Rectal smooth muscle tissue (tissue), 1 donor: ENCODE measurements around the gene STMND1.

Source experiments
- H3K27ac ChIP-seq: one replicate; pipeline ENCODE4 v1.7.0; 2013; ENCODE audit warnings: low read depth, low read length, inconsistent platforms
- H3K27me3 ChIP-seq: one replicate; pipeline ENCODE4 v1.7.0; 2013; ENCODE audit warnings: low read length; ENCODE audit not compliant: control insufficient read depth, insufficient read depth
- H3K36me3 ChIP-seq: one replicate; pipeline ENCODE4 v1.7.0; 2013; ENCODE audit warnings: low read length; ENCODE audit not compliant: control insufficient read depth, insufficient read depth
- H3K4me1 ChIP-seq: one replicate; pipeline ENCODE4 v1.7.0; 2013; ENCODE audit warnings: low read length; ENCODE audit not compliant: control insufficient read depth, insufficient read depth
- H3K4me3 ChIP-seq: one replicate; pipeline ENCODE4 v1.7.0; 2013; ENCODE audit warnings: low read length
- H3K9ac ChIP-seq: one replicate; pipeline ENCODE4 v1.7.0; 2013; ENCODE audit warnings: low read length

Gene STMND1

DNA sequence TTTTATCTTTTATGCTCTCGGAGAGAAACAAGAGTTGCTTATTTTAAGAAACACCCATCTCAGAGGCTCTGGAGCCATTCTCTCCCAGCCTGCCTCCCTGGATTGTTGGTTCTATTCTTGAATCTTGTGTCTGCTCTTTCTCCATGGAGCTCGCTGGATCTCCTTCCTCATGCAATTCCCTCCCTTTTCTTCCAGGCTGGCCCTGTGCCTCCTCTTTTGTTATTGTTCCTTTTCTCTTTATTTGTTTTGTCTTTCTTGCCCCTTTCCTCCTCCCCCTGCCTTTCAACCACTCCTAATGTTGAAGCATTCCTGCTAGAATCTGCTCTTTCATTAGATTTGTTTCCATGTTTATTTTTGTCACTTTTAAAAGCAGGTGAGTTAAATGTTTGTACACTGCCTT, 76.5 kb downstream of the STMND1 start:
- no peak overlapping the region for H3K27ac ChIP-seq
- no peak overlapping the region for H3K4me3 ChIP-seq
- no peaks in the 10 kb centered on the region for H3K27me3 ChIP-seq
- H3K36me3 ChIP-seq = no peaks in the 10 kb centered on the region
- H3K9ac ChIP-seq = no peak overlapping the region
- no peaks in the 10 kb centered on the region for H3K4me1 ChIP-seq

DNA sequence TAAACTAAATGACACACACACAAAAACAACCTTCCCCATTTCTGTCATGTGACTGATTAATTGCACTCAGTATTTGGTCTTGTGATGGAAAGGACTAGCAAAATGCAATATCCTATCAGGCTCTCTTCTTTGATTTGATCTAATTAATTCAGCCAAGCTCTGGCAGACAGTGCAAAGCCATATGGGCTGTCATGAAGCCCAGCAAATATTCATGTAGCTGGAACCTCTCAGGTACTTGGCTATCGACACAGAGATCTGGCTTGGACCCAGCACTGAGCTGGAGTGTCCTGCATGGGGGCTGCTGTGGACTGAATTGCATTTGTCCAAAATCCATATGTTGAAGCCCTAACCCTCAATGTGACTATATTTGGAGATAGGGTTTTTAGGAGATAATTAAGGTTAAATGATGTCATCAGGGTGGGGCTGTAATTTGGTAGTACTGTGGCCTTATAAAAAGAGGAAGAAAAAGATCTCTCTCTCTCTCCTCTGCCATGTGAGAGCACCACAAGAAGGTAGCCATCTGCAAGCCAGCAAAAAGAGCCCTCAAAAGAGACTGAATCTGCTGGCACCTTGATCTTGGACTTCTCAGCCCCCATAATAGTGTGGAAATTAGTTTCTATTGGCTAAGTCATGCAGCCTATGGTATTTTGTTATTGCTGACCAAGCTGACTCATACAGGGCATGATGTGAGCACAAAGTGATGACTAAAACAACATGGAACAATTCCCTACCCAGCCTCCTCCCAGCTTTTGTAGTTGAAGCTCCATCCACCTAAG, 77.1 kb downstream of the STMND1 start:
- Histone ChIP-seq H3K27me3 (no peaks in the 10 kb centered on the region), H3K4me3 (no peak overlapping the region), H3K9ac (no peak overlapping the region), H3K4me1 (no peaks in the 10 kb centered on the region), H3K27ac (no peak overlapping the region), H3K36me3 (no peaks in the 10 kb centered on the region)

- Histone ChIP-seq H3K9ac (no peak overlapping the region), H3K4me1 (no peaks in the 10 kb centered on the region), H3K4me3 (no peak overlapping the region), H3K36me3 (no peaks in the 10 kb centered on the region), H3K27me3 (no peaks in the 10 kb centered on the region), H3K27ac (no peak overlapping the region)
Observed at GRCh38 chr6:17179530-17180073, 77.8 kb downstream of the STMND1 start.
